Loucy (cell line): ENCODE results near the gene MLYCD.

Experiments used
- H2AFZ ChIP-seq: fragments of 200-600 bp; sonication (generic); 2 replicates; pipeline ENCODE4 v1.6.0; 2016; ENCODE audit warnings: antibody characterized with exemption, mild to moderate bottlenecking, low read length, moderate library complexity
- H3F3A ChIP-seq: fragments of 200-600 bp; 2 replicates; pipeline ENCODE4 v1.6.0; 2016; ENCODE audit warnings: antibody characterized with exemption, low read depth, mild to moderate bottlenecking
- H3K27me3 ChIP-seq: fragments of 200-600 bp; sonication (generic); 2 replicates; pipeline ENCODE4 v1.6.1; 2014; ENCODE audit warnings: low read length, mild to moderate bottlenecking; ENCODE audit not compliant: insufficient read depth, poor library complexity, severe bottlenecking
- H3K36me3 ChIP-seq: fragments of 200-600 bp; sonication (generic); 2 replicates; pipeline ENCODE4 v1.6.1; 2016; ENCODE audit warnings: low read length; ENCODE audit not compliant: insufficient read depth
- H3K4me1 ChIP-seq: fragments of 200-600 bp; sonication (generic); 2 replicates; pipeline ENCODE4 v1.5.1; 2014; ENCODE audit warnings: low read length, mild to moderate bottlenecking; ENCODE audit not compliant: insufficient read depth, poor library complexity, severe bottlenecking
- H3K4me2 ChIP-seq: fragments of 200-600 bp; sonication (generic); 2 replicates; pipeline ENCODE4 v1.6.0; 2014; ENCODE audit warnings: antibody characterized with exemption, low read length, low read depth, mild to moderate bottlenecking; ENCODE audit not compliant: poor library complexity, severe bottlenecking
- H3K4me3 ChIP-seq: fragments of 200-600 bp; sonication (generic); 2 replicates; pipeline ENCODE4 v1.5.1; 2014; ENCODE audit warnings: low read length, mild to moderate bottlenecking, mixed read lengths; ENCODE audit not compliant: poor library complexity, severe bottlenecking
- H3K79me2 ChIP-seq: fragments of 200-600 bp; sonication (generic); 2 replicates; pipeline ENCODE4 v1.6.1; 2014; ENCODE audit warnings: low read length; ENCODE audit not compliant: insufficient read depth
- H3K9ac ChIP-seq: fragments of 200-600 bp; sonication (generic); 2 replicates; pipeline ENCODE4 v1.6.0; 2014; ENCODE audit warnings: mild to moderate bottlenecking, low read depth, low read length, moderate library complexity; ENCODE audit not compliant: poor library complexity, severe bottlenecking
- H3K9me2 ChIP-seq: fragments of 200-600 bp; sonication (generic); replicated peaks from 2 replicates; pipeline ENCODE4 v1.6.1; 2016; ENCODE audit warnings: low read depth, low read length, mixed read lengths
- H3K9me3 ChIP-seq: fragments of 200-600 bp; sonication (generic); 2 replicates; pipeline ENCODE4 v1.6.1; 2014; ENCODE audit warnings: mild to moderate bottlenecking, antibody characterized with exemption, low read length, low read depth; ENCODE audit not compliant: insufficient read depth
- H4K20me1 ChIP-seq: fragments of 200-600 bp; sonication (generic); 2 replicates; pipeline ENCODE4 v1.6.0; 2014; ENCODE audit warnings: antibody characterized with exemption, low read length, mild to moderate bottlenecking; ENCODE audit not compliant: insufficient read depth, poor library complexity, severe bottlenecking
- CTCF ChIP-seq: fragments of 200-600 bp; sonication (generic); conservative IDR thresholded peaks from 2 replicates; pipeline ENCODE4 v1.5.1; 2014; ENCODE audit warnings: mild to moderate bottlenecking, antibody characterized with exemption, low read length
- EZH2phosphoT487 ChIP-seq: fragments of 200-600 bp; IDR thresholded peaks from 2 replicates; pipeline ENCODE4 v1.6.1; 2018; ENCODE audit warnings: antibody characterized with exemption, mild to moderate bottlenecking, moderate library complexity, borderline replicate concordance

MLYCD gene

GRCh38 chr16:83965444-83966152, 66.7 kb downstream of the MLYCD start:
- TF ChIP-seq EZH2phosphoT487 (no peak), CTCF (no peak)
- Histone ChIP-seq H3K27me3 (no peaks in the 10 kb centered on the region), H3K9me2 (no peaks in the 10 kb centered on the region), H4K20me1 (no peaks in the 10 kb centered on the region), H2AFZ (no peak overlapping the region), H3F3A (no peaks in the 10 kb centered on the region), H3K9ac (no peak overlapping the region), H3K4me3 (no peak overlapping the region), H3K4me1 (no peaks in the 10 kb centered on the region), H3K79me2 (no peaks in the 10 kb centered on the region), H3K36me3 (no peaks in the 10 kb centered on the region), H3K4me2 (no peak overlapping the region), H3K9me3 (no peaks in the 10 kb centered on the region)

GRCh38 chr16:83966153-83966696, 67.3 kb downstream of the MLYCD start:
- TF ChIP-seq EZH2phosphoT487 (no peak), CTCF (no peak)
- Histone ChIP-seq H3K4me1 (no peaks in the 10 kb centered on the region), H3K79me2 (no peaks in the 10 kb centered on the region), H3K9ac (no peak overlapping the region), H3K4me3 (no peak overlapping the region), H2AFZ (no peak overlapping the region), H3K9me2 (no peaks in the 10 kb centered on the region), H3K27me3 (no peaks in the 10 kb centered on the region), H3K4me2 (no peak overlapping the region), H3F3A (no peaks in the 10 kb centered on the region), H3K36me3 (no peaks in the 10 kb centered on the region), H3K9me3 (no peaks in the 10 kb centered on the region), H4K20me1 (no peaks in the 10 kb centered on the region)

GRCh38 chr16:83967091-83967490, 68.2 kb downstream of the MLYCD start:
- no peaks in the 10 kb centered on the region for H3F3A ChIP-seq
- no peaks in the 10 kb centered on the region for H4K20me1 ChIP-seq
- no peaks in the 10 kb centered on the region for H3K27me3 ChIP-seq
- H3K36me3 ChIP-seq = no peaks in the 10 kb centered on the region
- no peaks in the 10 kb centered on the region for H3K4me1 ChIP-seq
- no peaks in the 10 kb centered on the region for H3K9me3 ChIP-seq
- H2AFZ ChIP-seq = no peak overlapping the region
- TF ChIP-seq CTCF (no peak), EZH2phosphoT487 (no peak)
- no peaks in the 10 kb centered on the region for H3K79me2 ChIP-seq
- no peak overlapping the region for H3K9ac ChIP-seq
- H3K4me3 ChIP-seq = no peak overlapping the region
- no peaks in the 10 kb centered on the region for H3K9me2 ChIP-seq
- no peak overlapping the region for H3K4me2 ChIP-seq
